HepG2 (cell line): ENCODE measurements around the gene PAIP2. TPM values are rescaled to one million over a fixed set of nuclear protein-coding genes. Genes with fewer than 3 reads are reported as not detected.

Experiments used
- DR1 ChIP-seq: sonication (generic); formaldehyde crosslinking; IDR thresholded peaks from 2 replicates; pipeline ENCODE4 v1.8.0; 2021; ENCODE audit warnings: mild to moderate bottlenecking, missing genetic modification reagents, inconsistent platforms
- EHMT2 ChIP-seq: fragments of 200-600 bp; sonication (generic); IDR thresholded peaks from 2 replicates; pipeline ENCODE4 v1.7.0; 2017; ENCODE audit warnings: antibody characterized with exemption, low read depth, low read length, borderline replicate concordance
- IKZF4 ChIP-seq: sonication (generic); formaldehyde crosslinking; IDR thresholded peaks from 2 replicates; pipeline ENCODE4 v1.5.1; 2020; ENCODE audit warnings: borderline replicate concordance, mild to moderate bottlenecking, low read depth, missing genetic modification reagents; ENCODE audit errors: not compliant biosample characterization
- JDP2 ChIP-seq: sonication (generic); formaldehyde crosslinking; IDR thresholded peaks from 2 replicates; pipeline ENCODE4 v1.8.1; 2022; ENCODE audit warnings: missing genetic modification reagents, borderline replicate concordance
- JUND ChIP-seq: sonication (generic); formaldehyde crosslinking; IDR thresholded peaks from 2 replicates; pipeline ENCODE4 v1.8.0; 2022; ENCODE audit warnings: mild to moderate bottlenecking, missing genetic modification reagents
- KDM1A ChIP-seq: IDR thresholded peaks from 2 replicates; pipeline ENCODE4 v1.6.1; 2016; ENCODE audit warnings: missing compliant biosample characterization
- KDM4B ChIP-seq: sonication (generic); formaldehyde crosslinking; IDR thresholded peaks from 2 replicates; pipeline ENCODE4 v1.4.0; 2020; ENCODE audit warnings: missing genetic modification reagents
- MTA1 ChIP-seq: sonication (generic); formaldehyde crosslinking; IDR thresholded peaks from 2 replicates; pipeline ENCODE4 v1.4.0; 2020; ENCODE audit warnings: missing genetic modification reagents, mild to moderate bottlenecking, borderline replicate concordance
- NR2C2 ChIP-seq: sonication (generic); formaldehyde crosslinking; IDR thresholded peaks from 2 replicates; pipeline ENCODE4 v1.4.0; 2020; ENCODE audit warnings: missing genetic modification reagents, mild to moderate bottlenecking, moderate library complexity, borderline replicate concordance
- NR2F1 ChIP-seq, 2 experiments: fragments of 450-650 bp in 1 of 2; formaldehyde crosslinking in 1 of 2; IDR thresholded peaks; 2 replicates each; pipeline versions ENCODE4 v1.5.0 to v1.6.1; 2016 to 2020; ENCODE audit warnings: mild to moderate bottlenecking in 1 of 2, missing compliant biosample characterization in 1 of 2, missing genetic modification reagents in 1 of 2, moderate library complexity in 1 of 2
- PAWR ChIP-seq: sonication (generic); formaldehyde crosslinking; IDR thresholded peaks from 2 replicates; pipeline ENCODE4 v1.4.0; 2020; ENCODE audit warnings: missing genetic modification reagents, mild to moderate bottlenecking, borderline replicate concordance
- RNF2 ChIP-seq: fragments of 450-650 bp; conservative IDR thresholded peaks from 2 replicates; pipeline ENCODE4 v1.6.1; 2016; ENCODE audit warnings: low read depth
- ZNF569 ChIP-seq: sonication (generic); formaldehyde crosslinking; IDR thresholded peaks from 2 replicates; pipeline ENCODE4 v1.5.0; 2020; ENCODE audit warnings: mild to moderate bottlenecking, missing genetic modification reagents, moderate library complexity, borderline replicate concordance
- ZNF589 ChIP-seq: sonication (generic); formaldehyde crosslinking; conservative IDR thresholded peaks from 2 replicates; pipeline ENCODE4 v1.8.0; 2022; ENCODE audit warnings: mild to moderate bottlenecking, moderate library complexity, missing genetic modification reagents
- ZNF652 ChIP-seq: IDR thresholded peaks from 2 replicates; pipeline ENCODE4 v1.6.1; 2016; ENCODE audit warnings: low read depth, borderline replicate concordance
- polyA plus RNA-seq, 8 experiments: library from polyadenylated mRNA; depleted of rRNA in 3 of 8; stranded (reverse) in 7 of 8; unstranded in 1 of 8; fragments of >200 nt; fragmentation: Illumina TruSeq in 4 of 8; extraction: Trizol in 4 of 8; gene quantifications; 2 replicates each; pipeline versions ENCODE4 v1.2.1 to v1.2.3, GENCODE V29; 2011 to 2016; ENCODE audit warnings: low read depth in 4 of 8, missing spikeins in 1 of 8, mixed read lengths in 1 of 8; ENCODE audit not compliant: insufficient read depth in 1 of 8
- total RNA-seq, 5 experiments: library from RNA; depleted of rRNA; stranded (reverse); fragments of >200 nt; fragmentation: Illumina TruSeq; extraction: Trizol; gene quantifications; 2 replicates each; pipeline ENCODE4 v1.2.3, GENCODE V29; 2016; ENCODE audit warnings: low read depth in 1 of 5
- TF ChIP-seq, protein P1 (sequence below): sonication (generic); formaldehyde crosslinking; IDR thresholded peaks from 2 replicates; pipeline ENCODE4 v1.8.1; 2022; ENCODE audit warnings: low read depth, mild to moderate bottlenecking, missing genetic modification reagents
- TF ChIP-seq, protein P2 (sequence below): sonication (generic); formaldehyde crosslinking; IDR thresholded peaks from 2 replicates; pipeline ENCODE4 v1.5.0; 2020; ENCODE audit warnings: mild to moderate bottlenecking, missing genetic modification reagents
- TF ChIP-seq, protein P3 (sequence below): sonication (generic); formaldehyde crosslinking; IDR thresholded peaks from 2 replicates; pipeline ENCODE4 v1.4.0; 2020; ENCODE audit warnings: missing genetic modification reagents, mild to moderate bottlenecking, borderline replicate concordance
- TF ChIP-seq, protein P4 (sequence below): sonication (generic); formaldehyde crosslinking; IDR thresholded peaks from 2 replicates; pipeline ENCODE4 v1.5.0; 2020; ENCODE audit warnings: mild to moderate bottlenecking, missing genetic modification reagents

The PAIP2 gene
- total and polyA plus RNA-seq, 2 of the 13 experiments (the other 11 are each of a cell fraction or from before 2014, with no cell fraction given), result 61.5 to 76.3 TPM

DNA sequence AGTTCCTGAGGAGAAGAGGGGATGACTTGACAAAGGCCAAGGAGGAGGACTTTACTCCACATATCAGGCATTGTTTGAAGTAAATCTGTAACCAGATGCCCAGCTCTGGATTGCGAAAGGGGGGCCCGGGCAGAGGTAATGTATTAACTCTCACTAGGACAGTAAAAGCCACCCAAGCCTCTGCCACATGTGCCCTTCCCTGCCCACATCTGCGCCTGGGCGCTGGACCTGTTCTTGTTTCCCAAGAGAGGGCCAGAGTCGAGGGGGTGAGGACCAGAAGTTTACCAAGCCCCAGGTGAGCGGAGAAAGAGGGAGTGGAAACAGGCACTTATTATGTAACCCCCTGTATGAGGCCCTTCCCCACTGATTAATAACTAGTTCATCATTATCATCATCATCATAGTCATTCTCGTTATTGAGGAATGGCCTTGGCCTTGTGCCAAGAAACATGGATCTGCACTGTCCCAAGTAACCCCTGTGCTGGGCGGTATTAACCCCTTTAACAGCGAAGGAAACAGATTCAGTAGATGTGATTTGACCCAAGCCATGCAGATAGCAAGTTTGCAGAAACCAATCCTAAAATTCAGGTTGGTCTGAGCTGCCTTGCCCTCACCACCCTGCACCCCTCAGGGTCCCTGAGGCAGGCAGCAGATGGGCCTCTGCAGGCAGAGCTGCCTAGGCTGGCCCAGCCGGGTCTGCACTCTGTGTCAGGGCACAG, 41.8 kb downstream of the PAIP2 start, which contains the start of gene SLC23A1 (continued):
- TF ChIP-seq, protein P1, sequence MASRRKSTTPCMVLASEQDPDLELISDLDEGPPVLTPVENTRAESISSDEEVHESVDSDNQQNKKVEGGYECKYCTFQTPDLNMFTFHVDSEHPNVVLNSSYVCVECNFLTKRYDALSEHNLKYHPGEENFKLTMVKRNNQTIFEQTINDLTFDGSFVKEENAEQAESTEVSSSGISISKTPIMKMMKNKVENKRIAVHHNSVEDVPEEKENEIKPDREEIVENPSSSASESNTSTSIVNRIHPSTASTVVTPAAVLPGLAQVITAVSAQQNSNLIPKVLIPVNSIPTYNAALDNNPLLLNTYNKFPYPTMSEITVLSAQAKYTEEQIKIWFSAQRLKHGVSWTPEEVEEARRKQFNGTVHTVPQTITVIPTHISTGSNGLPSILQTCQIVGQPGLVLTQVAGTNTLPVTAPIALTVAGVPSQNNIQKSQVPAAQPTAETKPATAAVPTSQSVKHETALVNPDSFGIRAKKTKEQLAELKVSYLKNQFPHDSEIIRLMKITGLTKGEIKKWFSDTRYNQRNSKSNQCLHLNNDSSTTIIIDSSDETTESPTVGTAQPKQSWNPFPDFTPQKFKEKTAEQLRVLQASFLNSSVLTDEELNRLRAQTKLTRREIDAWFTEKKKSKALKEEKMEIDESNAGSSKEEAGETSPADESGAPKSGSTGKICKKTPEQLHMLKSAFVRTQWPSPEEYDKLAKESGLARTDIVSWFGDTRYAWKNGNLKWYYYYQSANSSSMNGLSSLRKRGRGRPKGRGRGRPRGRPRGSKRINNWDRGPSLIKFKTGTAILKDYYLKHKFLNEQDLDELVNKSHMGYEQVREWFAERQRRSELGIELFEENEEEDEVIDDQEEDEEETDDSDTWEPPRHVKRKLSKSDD (CRISPR knock-in tag), result no peak
- TF ChIP-seq ZNF652 (peak; percentile 85), RNF2 (no peak), DR1 (CRISPR knock-in tag) (no peak), KDM4B (CRISPR knock-in tag) (no peak), IKZF4 (CRISPR knock-in tag) (no peak), ZNF569 (CRISPR knock-in tag) (no peak), JDP2 (CRISPR knock-in tag) (no peak), MTA1 (CRISPR knock-in tag) (0 out of 2 replicates have a peak, but pooled peaks have one; percentile 35), ZNF589 (CRISPR knock-in tag) (no peak), PAWR (CRISPR knock-in tag) (no peak), NR2F1 (CRISPR knock-in tag; IDR thresholded peaks at IDR 0.05) (no peak), JUND (CRISPR knock-in tag) (no peak), EHMT2 (no peak), NR2C2 (CRISPR knock-in tag) (no peak), KDM1A (CRISPR knock-in tag) (no peak)
- TF ChIP-seq, protein P2, sequence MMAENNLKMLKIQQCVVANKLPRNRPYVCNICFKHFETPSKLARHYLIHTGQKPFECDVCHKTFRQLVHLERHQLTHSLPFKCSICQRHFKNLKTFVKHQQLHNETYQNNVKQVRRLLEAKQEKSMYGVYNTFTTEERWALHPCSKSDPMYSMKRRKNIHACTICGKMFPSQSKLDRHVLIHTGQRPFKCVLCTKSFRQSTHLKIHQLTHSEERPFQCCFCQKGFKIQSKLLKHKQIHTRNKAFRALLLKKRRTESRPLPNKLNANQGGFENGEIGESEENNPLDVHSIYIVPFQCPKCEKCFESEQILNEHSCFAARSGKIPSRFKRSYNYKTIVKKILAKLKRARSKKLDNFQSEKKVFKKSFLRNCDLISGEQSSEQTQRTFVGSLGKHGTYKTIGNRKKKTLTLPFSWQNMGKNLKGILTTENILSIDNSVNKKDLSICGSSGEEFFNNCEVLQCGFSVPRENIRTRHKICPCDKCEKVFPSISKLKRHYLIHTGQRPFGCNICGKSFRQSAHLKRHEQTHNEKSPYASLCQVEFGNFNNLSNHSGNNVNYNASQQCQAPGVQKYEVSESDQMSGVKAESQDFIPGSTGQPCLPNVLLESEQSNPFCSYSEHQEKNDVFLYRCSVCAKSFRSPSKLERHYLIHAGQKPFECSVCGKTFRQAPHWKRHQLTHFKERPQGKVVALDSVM (CRISPR knock-in tag), result no peak
- TF ChIP-seq, protein P3, sequence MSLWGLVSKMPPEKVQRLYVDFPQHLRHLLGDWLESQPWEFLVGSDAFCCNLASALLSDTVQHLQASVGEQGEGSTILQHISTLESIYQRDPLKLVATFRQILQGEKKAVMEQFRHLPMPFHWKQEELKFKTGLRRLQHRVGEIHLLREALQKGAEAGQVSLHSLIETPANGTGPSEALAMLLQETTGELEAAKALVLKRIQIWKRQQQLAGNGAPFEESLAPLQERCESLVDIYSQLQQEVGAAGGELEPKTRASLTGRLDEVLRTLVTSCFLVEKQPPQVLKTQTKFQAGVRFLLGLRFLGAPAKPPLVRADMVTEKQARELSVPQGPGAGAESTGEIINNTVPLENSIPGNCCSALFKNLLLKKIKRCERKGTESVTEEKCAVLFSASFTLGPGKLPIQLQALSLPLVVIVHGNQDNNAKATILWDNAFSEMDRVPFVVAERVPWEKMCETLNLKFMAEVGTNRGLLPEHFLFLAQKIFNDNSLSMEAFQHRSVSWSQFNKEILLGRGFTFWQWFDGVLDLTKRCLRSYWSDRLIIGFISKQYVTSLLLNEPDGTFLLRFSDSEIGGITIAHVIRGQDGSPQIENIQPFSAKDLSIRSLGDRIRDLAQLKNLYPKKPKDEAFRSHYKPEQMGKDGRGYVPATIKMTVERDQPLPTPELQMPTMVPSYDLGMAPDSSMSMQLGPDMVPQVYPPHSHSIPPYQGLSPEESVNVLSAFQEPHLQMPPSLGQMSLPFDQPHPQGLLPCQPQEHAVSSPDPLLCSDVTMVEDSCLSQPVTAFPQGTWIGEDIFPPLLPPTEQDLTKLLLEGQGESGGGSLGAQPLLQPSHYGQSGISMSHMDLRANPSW (CRISPR knock-in tag), result no peak
- TF ChIP-seq, protein P4, sequence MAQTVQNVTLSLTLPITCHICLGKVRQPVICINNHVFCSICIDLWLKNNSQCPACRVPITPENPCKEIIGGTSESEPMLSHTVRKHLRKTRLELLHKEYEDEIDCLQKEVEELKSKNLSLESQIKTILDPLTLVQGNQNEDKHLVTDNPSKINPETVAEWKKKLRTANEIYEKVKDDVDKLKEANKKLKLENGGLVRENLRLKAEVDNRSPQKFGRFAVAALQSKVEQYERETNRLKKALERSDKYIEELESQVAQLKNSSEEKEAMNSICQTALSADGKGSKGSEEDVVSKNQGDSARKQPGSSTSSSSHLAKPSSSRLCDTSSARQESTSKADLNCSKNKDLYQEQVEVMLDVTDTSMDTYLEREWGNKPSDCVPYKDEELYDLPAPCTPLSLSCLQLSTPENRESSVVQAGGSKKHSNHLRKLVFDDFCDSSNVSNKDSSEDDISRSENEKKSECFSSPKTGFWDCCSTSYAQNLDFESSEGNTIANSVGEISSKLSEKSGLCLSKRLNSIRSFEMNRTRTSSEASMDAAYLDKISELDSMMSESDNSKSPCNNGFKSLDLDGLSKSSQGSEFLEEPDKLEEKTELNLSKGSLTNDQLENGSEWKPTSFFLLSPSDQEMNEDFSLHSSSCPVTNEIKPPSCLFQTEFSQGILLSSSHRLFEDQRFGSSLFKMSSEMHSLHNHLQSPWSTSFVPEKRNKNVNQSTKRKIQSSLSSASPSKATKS, result no peak
